K562 (cell line): ENCODE data around the gene GALP. TPM values are rescaled to one million over a fixed set of nuclear protein-coding genes. Genes with fewer than 3 reads are reported as not detected.

Source experiments
- ARID3A ChIP-seq: IDR thresholded peaks from 2 replicates; pipeline ENCODE4 v1.6.1; 2012; ENCODE audit warnings: low read depth, low read length, improper control_type of control experiment, borderline replicate concordance
- CBX1 ChIP-seq: sonication (generic); IDR thresholded peaks from 2 replicates; pipeline ENCODE4 v1.6.1; 2016; ENCODE audit warnings: antibody characterized with exemption, low read depth, mild to moderate bottlenecking
- ELK3 ChIP-seq: fragments of 450-650 bp; formaldehyde crosslinking; IDR thresholded peaks from 2 replicates; pipeline ENCODE4 v1.4.0; 2020; ENCODE audit warnings: mild to moderate bottlenecking
- FOS ChIP-seq: IDR thresholded peaks from 3 replicates; pipeline ENCODE4 v1.6.1; 2011; ENCODE audit not compliant: insufficient read length; ENCODE audit errors: extremely low read depth
- FOSL1 ChIP-seq: fragments of 200-800 bp; sonication (Bioruptor generic); conservative IDR thresholded peaks from 2 replicates; pipeline ENCODE4 v1.6.1; 2016; ENCODE audit warnings: missing genetic modification characterization, missing compliant biosample characterization
- FOXK2 ChIP-seq, 2 experiments: fragments of 450-650 bp; IDR thresholded peaks in 1 of 2; conservative IDR thresholded peaks in 1 of 2; 2 replicates each; pipeline ENCODE4 v1.6.1; 2016; ENCODE audit warnings: low read depth in 2 of 2, mild to moderate bottlenecking in 1 of 2
- HINFP ChIP-seq: fragments of 450-650 bp; conservative IDR thresholded peaks from 2 replicates; pipeline ENCODE4 v1.6.1; 2016; ENCODE audit warnings: missing genetic modification characterization, low read depth, mild to moderate bottlenecking, control low read depth, missing compliant biosample characterization
- HMG20A ChIP-seq: fragments of 450-650 bp; formaldehyde crosslinking; conservative IDR thresholded peaks from 2 replicates; pipeline ENCODE4 v1.4.0; 2020; ENCODE audit warnings: mild to moderate bottlenecking, mixed read lengths
- MCM2 ChIP-seq: fragments of 450-650 bp; IDR thresholded peaks from 2 replicates; pipeline ENCODE4 v1.6.1; 2017; ENCODE audit warnings: low read depth, mild to moderate bottlenecking
- MEIS2 ChIP-seq: fragments of 450-650 bp; IDR thresholded peaks from 2 replicates; pipeline ENCODE4 v1.6.1; 2014; ENCODE audit warnings: mild to moderate bottlenecking; ENCODE audit not compliant: partially characterized antibody
- MLX ChIP-seq, 2 experiments: fragments of 450-650 bp in 1 of 2; sonication (generic) in 1 of 2; formaldehyde crosslinking; conservative IDR thresholded peaks; 2 replicates each; pipeline versions ENCODE4 v1.4.0 to v1.8.1; 2020 to 2022; ENCODE audit warnings: mild to moderate bottlenecking in 1 of 2, missing genetic modification reagents in 1 of 2
- POLR2B ChIP-seq: fragments of 450-650 bp; IDR thresholded peaks from 2 replicates; pipeline ENCODE4 v1.6.1; 2018; ENCODE audit warnings: low read depth; ENCODE audit not compliant: partially characterized antibody
- RREB1 ChIP-seq: fragments of 250-450 bp; sonication (Bioruptor Pico); IDR thresholded peaks from 2 replicates; pipeline ENCODE4 v1.4.0; 2020
- SMAD4 ChIP-seq: fragments of 250-450 bp; sonication (Bioruptor Pico); conservative IDR thresholded peaks from 2 replicates; pipeline ENCODE4 v1.8.0; 2021; ENCODE audit warnings: inconsistent platforms, mild to moderate bottlenecking, moderate library complexity
- SMARCE1 ChIP-seq: fragments of 450-650 bp; IDR thresholded peaks from 2 replicates; pipeline ENCODE4 v1.7.1; 2016; ENCODE audit warnings: mild to moderate bottlenecking
- TCF3 ChIP-seq: sonication (generic); formaldehyde crosslinking; IDR thresholded peaks from 2 replicates; pipeline ENCODE4 v1.4.0; 2020; ENCODE audit warnings: mild to moderate bottlenecking, missing genetic modification reagents
- THRAP3 ChIP-seq: fragments of 450-650 bp; IDR thresholded peaks from 2 replicates; pipeline ENCODE4 v1.6.1; 2016; ENCODE audit warnings: mild to moderate bottlenecking, inconsistent platforms, borderline replicate concordance
- ZNF444 ChIP-seq: fragments of 250-450 bp; sonication (Bioruptor Pico); IDR thresholded peaks from 2 replicates; pipeline ENCODE4 v1.4.0; 2020; ENCODE audit warnings: mild to moderate bottlenecking, moderate library complexity
- ZNF717 ChIP-seq: fragments of 250-450 bp; sonication (Bioruptor Pico); IDR thresholded peaks from 2 replicates; pipeline ENCODE4 v1.5.0; 2021
- polyA plus RNA-seq, 8 experiments: library from polyadenylated mRNA; depleted of rRNA in 4 of 8; stranded (reverse) in 5 of 8; unstranded in 3 of 8; fragments of >200 nt; fragmentation: Nextera tagmentation in 2 of 8; fragmentation: Illumina TruSeq in 1 of 8; extraction: Ambion mirVana in 2 of 8; extraction: Trizol in 1 of 8; gene quantifications; 2 replicates each; pipeline versions ENCODE4 v1.2.1 to v1.2.3, GENCODE V29; 2011 to 2014; ENCODE audit warnings: inconsistent platforms in 1 of 8, missing spikeins in 1 of 8
- total RNA-seq, 7 experiments: library from RNA; depleted of rRNA in 6 of 7; stranded (reverse); fragments of >200 nt in 6 of 7; fragmentation: Illumina TruSeq in 2 of 7; extraction: Trizol in 2 of 7; gene quantifications; 2 replicates each; pipeline versions ENCODE4 v1.2.1 to v1.2.3, GENCODE V29; 2011 to 2021; ENCODE audit warnings: low replicate concordance in 1 of 7

The GALP gene
- total and polyA plus RNA-seq, 9 of the 15 experiments (the other 6 are each of a cell fraction or from before 2014, with no cell fraction given): not detected

- TF ChIP-seq ELK3: no peak
- TF ChIP-seq SMARCE1: peak; percentile 43; the same call in 1 of the 2 replicates
- no peak for TF ChIP-seq POLR2B
- TF ChIP-seq FOS: peak; percentile 6
- no peak for TF ChIP-seq ZNF717
- 0 out of 2 replicates have a peak, but pooled peaks have one; percentile 19 for TF ChIP-seq SMAD4 (CRISPR knock-in tag)
- TF ChIP-seq THRAP3: no peak
- no peak for TF ChIP-seq RREB1
- peak; percentile 42; the same call in 1 of the 2 replicates for TF ChIP-seq TCF3 (CRISPR knock-in tag)
- no peak for TF ChIP-seq HMG20A (CRISPR knock-in tag)
- no peak for TF ChIP-seq CBX1
- peak; percentile 44 for TF ChIP-seq MEIS2
- no peak for TF ChIP-seq ARID3A
- TF ChIP-seq ZNF444: no peak
- TF ChIP-seq HINFP (tag): no peak
- TF ChIP-seq FOSL1 (tag): peak; percentile 83
- TF ChIP-seq FOXK2 (conservative IDR thresholded peaks at IDR 0.05 in 1 of 2, IDR thresholded peaks at IDR 0.05 in 1 of 2; ENCODE audit: low read depth in 2 of 2): no peak
- no peak for TF ChIP-seq MCM2
- no peak for TF ChIP-seq MLX (CRISPR knock-in tag; conservative IDR thresholded peaks at IDR 0.05)
Measured at GRCh38 chr19:56162258-56162657, 13.6 kb upstream of the GALP start (continued).
